Right lung (tissue), 5 donors: Measurements from ENCODE around the gene HGFAC. TPM values are rescaled to one million over a fixed set of nuclear protein-coding genes. Genes with fewer than 3 reads are reported as not detected.

ENCODE experiments used
- DNase-seq, 2 donors: peaks; one replicate each; pipeline ENCODE4 v3.0.0-alpha.2; 2013
- polyA plus RNA-seq, 5 donors: library from polyadenylated mRNA; unstranded; fragments of 120-200 nt; gene quantifications; one replicate each; pipeline versions ENCODE4 v1.2.1 to v1.2.3, GENCODE V29; 2013; ENCODE audit warnings: inconsistent platforms in 1 of 5, low replicate concordance in 1 of 5; ENCODE audit not compliant: insufficient read length in 5 of 5, insufficient read depth in 1 of 5

HGFAC gene
- polyA plus RNA-seq, 5 donors: 0.41 to 1.7 (median 0.90) TPM

DNA sequence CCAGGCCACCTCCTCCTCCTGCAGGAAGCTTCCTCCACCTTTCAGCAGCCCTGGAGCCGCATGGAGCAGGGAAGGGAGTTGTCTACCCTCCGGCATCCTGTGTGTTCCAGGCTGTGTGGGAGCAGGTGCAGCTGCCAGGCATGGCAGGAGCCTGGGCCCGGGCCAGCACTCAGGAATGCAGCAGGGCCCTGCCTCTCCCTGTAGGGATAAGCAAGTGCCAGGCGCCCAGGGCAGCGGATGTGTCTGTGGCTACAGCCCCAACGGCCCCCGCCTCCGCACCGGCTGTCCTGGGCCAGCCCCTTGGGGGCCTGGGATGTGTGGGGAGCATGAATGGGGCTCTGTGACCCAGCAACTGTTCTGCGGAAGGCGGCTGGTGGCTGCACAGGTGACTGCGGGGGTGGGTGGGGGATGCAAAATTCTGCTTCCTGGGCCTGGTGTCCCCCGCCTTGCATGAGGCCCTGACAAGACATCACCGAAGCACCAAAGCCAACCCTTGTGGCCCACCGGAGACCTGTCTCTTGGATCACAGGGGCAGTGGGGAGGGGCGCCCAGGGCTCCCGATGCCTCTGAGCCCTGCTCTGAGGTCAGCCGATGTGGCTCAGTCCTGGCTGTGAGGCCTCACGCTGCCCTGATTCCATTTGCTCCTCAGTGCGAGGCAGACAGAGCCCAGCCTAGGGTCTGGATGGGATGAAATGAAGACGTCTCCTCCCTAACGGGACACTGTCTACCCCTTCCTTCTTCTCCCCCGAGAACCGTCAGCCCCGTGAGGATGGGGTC lies 19.9 kb downstream of the HGFAC start:
- no peak for DNase-seq

DNA sequence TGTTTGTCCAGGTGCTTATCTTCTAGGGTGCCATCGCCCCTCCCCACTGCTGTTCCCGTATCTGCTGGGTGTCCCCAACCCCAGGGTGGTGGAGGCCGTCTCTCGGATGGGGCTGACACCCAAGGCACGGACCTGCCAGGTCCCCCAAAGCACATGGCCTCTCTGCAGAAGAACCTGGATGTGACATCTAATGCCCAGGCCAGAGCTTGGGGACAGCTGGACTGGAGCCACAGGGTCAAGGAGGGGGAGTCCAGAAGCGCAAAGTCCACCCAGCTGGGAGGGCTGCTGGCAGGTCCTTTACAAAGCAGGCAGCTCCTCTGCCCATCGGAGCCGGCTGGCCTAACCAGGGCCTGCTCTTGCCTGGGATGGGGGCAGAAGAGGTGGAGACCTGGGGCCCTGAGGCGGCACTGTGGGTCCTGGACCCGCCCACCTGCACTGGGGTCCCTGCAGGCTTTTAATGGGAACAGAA lies 20.6 kb downstream of the HGFAC start:
- DNase-seq: no peak

DNA sequence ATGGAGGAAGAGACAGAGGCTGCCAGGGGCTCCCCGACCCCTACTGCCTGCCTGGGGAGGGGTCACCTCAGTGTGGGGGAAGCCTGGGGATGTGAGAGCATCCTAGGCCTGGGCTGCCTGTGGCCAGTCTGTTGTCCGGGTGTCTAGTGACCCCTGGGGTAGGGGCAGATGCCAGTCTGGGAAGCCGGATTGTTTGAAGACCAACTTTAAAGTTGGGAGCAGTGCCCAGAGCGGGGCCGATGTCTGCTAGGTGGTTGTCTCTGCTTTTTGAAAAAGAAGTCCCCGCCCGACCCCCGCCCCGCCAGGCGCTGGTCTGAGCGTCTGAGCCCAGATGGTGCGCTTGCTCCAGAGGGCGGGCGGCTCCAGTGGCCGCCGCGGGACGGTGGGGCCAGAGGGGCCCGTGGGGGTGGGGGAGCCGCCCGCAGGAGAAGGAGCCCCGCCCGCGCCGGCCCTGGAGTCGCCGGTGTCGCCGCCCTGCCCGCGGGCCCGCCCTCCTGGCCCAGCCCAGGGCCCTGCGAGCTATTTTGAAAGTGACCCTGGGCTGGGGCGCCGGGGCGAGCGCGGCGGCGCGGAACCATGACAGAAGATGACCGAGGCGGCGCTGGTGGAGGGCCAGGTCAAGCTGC lies 21.1 kb downstream of the HGFAC start, which contains the start of gene DOK7:
Gene DOK7, plus strand, starts transcription at position 517 of the 626 bp plus-strand sequence. Its CDS starts 70 bp downstream, at position 587.
- DNase-seq: no peak

DNA sequence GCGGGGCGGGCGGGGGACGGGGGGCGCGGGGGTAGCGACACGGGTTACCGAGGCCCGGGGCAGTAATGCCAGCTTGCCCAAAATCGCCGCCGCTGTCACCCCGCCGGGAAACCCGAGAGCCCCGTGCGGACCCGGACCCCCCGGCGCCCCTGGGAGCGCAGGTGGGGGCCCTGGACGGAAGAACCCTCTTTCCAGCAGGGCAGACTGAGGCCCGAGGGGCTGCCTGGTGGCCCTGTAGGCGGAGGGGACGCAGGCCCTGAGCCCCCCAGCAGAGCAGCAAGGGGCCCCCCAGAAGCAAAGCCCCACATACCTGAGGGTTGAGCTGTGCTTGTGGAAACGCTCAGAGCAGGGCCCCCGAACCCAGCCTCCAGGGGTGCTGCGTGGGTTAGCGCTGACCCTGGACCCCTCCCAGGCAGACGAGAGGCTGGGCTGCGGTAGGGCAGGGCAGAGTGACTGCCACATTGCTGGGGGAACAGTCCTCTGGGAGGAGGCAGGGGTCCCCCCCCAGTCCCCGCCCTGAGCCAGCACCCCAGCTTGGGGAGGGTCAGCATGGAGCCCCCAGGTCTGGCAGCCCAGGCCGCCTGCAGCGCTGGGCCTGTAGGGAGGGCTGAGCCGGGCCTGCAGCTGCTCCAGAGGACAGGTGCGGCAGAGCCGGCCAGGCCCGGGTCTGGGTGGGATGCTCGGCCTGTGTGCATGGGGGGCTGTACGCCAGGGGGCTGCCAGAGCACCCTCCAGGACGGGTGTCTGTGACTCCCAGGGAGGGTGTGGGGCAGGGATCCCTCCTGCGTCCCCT lies 22.0 kb downstream of the HGFAC start:
- no peak for DNase-seq

DNA sequence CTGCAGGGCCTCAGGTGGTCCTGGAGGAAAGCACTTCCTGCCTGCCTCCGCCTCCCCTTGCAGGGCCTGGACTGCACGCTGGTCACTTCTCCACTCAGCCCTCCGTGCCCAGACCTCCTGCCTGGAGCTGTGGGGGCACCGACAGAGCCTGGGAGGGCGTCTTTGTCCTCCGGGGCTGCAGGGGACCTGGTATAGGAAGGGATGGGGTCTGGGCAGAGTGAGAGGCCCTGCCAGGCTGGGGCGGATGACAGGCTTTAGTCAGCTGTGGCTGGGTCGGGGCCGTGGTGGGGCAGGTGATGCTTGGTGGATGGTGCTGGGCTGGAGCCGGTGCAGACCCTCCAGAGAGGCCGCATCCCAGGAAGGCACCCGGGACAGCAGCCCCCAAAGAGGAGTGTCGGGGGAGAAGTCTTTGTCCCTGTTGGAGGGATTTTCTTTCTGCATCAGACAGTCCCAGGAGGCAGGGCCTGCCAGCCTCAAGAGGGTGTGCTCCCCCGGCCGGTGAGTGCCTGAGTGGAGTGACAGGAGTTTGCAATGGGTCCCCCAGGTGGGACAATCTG lies 22.7 kb downstream of the HGFAC start:
- no peak for DNase-seq

DNA sequence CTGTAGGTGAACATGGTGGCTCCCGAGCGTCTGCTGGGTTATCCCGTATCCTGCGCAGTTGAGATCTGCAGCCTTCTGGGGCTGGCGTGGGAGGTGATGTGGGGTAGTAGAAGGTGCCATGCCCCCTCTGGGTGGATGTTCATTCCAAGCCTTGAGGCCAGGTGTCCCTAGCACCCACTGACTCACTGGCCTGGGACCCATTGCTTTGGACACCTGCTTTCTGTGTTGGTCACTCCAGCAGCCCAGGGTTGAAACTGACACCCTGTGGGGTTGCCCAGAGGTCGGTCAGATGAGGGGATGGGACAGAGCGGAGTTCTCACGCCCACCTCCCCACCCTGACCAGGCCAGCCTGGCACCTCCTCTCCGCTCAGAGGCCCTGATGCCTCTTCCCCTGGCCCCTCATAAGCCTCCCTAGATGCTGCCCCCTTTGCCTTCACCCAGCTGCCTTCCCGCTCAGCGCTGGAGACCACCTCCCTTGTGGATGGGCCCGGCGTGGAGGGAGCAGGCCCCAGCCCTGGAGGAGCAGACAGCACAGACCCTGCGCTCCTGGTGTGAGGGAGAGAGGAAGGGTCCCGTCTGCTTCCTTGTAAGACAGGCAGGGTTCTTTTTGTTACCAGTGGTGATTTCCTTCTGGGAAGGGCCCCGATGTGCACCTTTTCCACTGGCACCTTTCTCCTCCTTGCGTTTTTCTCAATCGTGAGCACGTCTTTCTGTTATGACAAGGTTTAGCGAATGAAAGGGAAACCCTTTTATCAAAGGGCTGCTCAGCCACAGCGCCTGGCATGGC lies 23.3 kb downstream of the HGFAC start:
- no peak for DNase-seq

DNA sequence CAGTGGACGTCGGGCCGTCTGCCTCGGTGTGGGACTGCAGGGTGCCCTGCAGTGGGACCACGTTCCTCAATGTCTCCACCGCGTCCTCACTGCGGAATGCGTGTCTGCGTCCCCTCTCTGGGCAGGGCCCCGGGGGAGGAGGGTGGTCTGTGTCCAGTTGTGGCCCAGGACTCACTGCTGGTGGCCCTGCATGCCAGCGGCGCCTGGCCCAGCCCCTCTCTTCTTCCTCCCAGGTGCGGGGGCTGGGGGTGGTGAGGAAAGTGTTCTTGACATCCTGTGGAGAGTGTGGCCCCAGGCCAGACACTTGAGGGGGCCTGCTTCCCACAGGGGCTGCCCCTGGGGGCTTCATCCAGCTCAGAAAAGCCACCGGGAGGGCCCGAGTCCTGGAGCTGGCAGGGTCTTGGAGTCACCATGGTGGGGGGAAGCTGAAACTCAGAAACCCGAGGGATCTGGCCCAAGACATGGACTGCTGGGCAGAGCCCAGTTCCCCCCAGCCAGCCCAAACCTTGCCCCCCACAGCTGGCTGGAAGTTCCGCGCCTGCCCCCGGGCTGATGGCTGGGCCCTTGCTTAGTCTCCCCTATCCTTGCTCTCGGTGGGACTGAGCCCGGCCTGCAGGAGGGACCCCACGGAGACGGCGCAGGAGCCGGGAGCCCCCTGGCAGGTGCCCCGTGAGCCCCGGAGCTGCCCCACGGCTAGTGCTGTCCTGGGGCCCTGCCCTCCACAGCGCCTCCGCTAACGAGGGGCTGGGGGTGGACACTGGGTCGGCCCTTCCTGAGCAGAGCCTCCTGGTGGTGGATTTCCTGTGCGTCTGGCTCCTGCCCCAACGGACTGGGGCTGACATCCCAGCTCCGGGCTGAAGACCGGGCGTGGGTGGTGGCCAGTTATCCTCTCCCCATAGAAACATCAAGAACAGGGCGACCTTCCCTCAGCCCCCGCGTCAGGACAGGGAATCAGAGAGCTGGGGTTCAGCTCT lies 24.2 kb downstream of the HGFAC start:
- DNase-seq: no peak

DNA sequence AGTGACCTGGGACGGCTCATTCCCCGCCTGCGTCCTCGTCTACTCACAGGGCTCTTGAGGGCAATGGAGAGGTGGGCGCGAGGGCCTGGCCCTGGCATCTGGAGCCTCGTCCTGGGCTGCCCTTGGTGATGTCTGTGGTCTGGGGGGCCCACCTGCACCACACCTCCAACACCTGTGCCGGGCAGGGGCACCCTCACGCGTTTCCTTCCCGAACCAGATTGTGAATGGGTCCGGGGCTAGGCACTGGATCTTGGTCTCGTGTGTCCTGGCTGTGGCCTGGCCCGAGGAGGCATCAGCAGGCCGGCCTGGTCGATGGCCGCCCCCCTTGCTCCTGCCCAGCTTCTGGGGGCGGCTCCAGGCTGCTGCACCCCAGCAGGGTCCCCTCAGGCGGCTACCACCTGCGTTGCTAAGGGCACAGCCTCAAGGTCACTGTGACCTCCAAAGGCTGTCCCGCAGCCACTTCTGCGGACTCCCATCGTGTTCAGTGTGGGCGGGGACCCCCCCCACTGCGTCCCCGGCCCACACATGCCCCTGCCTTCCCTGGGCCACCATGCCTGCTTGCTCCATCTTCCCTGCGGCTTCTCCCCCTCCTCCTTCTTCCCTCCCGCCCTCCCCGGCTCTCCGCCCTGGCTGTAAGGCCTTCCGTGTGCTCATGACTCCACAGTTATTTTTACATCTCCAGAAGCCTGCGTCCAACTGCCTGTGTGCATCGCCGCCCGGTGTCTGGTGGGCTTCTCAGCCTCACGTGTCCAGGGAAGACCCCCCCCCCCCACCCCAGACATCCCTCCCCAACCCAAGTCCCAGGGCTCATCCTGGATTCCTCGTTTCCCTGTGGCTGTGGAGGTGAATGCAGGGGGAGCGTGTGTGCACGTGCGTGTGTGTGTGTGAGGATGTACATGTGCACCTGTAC lies 25.2 kb downstream of the HGFAC start:
- no peak for DNase-seq

DNA sequence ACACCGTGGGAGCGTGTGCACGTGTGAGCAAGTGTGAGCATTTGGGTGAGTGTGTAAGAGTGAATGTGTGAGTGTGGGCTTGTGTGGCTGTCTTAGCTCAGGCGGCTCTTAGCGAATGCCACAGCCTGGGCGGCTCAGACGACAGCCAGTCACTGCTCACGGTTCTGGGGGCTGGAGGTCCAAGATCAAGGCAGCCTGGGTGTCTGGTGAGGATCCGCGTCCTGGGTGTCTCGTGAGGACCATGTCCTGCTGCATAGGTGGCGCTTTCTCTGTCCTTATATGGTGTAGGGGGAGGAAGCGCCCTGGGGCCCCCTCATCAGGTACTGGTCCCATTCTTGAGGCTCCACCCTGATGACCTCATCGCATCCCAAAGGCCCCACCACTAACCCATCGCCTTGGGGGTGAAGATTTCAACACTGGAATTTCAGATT lies 25.8 kb downstream of the HGFAC start:
- DNase-seq: no peak

DNA sequence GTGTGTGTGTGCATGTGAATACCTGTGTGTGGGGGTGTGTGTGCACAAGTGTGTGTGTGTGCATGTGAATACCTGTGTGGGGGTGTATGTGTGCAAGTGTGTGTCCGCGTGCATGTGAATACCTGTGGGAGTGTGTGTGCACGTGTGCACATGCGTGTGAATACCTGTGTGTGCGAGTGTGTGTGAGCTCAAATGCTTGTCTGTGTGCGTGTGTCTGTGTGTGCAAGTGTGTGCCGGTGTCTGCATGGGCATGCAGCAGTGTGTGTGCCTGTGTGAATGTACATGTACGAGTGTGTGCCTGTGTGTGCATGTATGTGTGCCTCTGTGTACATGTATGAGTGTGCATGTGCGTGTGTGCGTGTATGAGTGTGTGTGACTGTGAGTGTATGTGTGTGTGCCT lies 26.4 kb downstream of the HGFAC start:
- DNase-seq: no peak

DNA sequence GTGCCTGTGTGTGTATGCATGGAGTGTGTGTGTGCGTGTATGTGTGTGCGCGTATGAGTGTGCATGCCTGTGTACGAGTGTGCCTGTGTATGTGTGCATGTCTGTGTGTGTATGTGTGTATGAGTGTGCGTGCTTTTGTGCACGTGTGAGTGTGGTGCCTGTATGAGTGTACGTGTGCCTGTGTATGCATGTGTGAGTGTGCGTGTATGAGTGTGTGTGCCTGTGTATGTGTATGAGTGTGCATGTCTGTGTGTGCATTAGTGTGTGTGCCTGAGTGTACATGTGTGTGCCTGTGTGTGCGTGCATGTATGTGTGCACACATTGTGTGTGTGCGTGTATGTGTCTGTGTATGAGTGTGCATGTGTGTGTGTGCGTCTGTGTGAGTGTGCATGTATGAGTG lies 27.0 kb downstream of the HGFAC start:
- DNase-seq: no peak

DNA sequence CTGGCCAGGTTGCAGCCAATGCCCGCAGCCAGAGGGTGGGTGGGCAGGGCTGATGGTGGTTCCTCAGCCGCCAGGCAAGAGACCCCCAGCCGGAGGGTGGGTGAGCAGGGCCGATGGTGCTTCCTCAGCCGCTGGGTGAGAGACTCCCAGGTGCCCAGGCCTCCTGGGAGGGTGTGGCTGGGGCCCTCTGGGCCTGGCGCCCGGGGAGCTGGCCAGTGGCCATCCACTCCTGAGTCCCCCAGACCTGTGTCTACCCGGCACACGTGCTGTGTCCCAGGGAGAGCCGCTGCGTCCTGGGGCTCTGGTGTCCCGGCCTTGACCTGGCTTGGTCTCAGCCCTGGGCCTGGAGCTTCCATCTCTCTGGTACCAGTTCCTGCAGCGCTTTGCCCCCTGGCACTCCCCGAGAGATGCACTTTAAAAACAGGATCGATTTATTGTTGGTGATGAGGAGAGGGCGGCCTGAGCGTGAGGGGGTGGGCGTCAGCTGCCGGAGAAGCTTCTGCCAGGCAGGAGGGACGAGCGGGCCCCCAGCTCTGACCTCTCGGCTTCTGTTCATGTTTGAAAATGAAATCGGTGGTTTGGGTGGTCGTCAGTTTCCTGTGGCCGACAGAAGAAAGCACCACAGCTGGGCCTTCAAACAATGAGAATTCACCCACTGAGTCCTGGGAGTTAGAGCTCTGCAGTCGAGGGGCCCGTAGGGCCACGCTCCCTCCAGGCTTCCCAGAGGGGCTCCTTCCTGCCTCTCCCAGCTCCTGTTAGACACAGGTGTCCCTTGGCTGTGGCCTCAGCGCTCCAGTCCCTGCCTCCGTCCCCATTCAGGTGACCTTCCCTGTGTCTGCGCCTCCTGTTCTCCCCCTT lies 27.8 kb downstream of the HGFAC start:
- no peak for DNase-seq

DNA sequence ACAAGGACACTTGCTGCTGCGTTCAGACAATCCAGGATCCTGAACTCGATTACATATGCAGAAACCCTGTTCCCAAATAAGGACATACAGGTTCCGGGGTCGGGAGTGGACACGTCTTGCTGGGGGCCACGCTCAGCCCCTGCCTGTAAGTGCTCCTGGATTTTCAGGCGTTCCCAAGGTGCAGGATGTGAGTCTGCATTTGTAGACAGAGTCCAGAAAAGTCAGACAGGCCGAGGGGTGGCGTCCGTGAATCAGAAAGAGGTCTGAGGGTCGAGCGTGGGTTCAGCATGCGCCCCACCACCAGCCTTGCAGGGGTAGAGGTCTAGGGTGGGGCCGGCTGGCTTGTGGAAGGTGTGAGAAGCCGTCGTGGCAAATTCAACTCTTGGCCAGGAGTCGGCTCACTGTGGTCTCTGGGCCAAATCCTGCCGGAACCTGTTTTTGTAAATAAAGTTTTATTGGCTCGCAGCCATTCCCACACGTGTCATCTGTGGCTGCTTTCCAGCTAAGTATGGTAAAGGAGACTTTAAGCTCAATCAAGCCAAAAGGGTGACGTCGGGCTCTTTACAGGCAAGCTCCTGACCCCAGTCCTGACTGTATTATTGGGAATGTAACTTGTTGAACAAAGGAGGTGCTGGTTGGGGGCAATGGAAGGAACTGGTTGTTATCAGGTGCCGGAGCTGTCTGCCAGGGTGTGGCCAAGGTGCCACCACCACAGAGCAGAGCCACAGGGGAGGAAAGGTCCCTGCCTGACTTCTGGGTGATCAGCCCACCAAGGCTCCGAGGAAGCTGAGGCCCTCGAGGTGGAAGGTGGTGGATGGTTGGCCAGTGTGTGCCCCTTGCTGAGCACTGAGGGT lies 28.7 kb downstream of the HGFAC start:
- DNase-seq: no peak

DNA sequence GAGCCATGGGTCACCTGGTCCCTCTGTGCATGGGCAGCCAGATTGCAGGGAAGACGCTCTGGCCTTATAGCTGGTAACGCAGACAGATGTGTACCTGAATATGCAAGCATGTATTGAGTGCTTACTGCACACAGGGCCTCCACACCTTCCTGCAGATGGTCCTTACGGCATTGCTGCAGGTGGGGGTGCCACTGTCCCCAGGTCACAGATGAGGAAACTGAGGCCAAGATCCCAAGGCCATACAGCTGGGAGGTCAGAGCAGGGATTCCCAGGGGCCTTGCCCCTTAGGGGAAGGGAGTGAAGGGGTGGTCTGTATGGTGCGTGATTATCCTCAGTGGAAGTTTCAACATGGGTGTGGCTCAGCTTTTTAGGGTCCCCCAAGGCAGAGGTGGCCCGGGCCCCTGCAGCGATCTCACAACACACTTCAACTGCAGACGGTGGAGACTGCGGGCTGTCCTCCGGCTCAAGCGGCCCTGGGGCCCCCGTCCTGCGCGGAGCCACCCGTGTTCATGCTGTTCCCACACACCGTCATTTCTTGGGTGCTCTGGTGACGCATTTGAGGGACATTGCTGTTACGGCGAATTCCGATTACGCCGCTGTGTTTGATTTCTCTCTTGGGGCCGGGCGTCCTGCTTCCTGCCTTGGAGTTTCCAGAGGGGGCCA lies 29.5 kb downstream of the HGFAC start:
- no peak for DNase-seq

DNA sequence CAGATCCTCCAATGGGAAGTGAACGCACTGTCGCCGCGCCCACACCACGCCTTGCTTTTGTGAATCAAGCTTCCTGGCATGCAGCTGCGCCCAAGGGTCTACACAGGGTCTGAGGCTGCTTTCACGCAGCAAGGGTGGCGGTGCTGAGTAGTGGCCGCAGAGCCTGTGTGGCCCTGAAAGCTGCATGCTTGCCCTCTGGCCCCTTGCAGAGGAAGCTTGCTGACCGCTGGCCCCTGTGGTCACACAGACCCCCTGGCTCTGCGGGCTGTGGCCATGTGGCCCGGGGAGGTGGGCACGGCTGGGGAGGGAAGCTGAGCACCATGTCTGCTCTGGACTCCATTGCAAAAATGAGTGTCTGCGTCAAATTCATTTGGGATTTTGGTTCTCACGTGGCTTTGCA lies 30.1 kb downstream of the HGFAC start:
- DNase-seq: no peak

DNA sequence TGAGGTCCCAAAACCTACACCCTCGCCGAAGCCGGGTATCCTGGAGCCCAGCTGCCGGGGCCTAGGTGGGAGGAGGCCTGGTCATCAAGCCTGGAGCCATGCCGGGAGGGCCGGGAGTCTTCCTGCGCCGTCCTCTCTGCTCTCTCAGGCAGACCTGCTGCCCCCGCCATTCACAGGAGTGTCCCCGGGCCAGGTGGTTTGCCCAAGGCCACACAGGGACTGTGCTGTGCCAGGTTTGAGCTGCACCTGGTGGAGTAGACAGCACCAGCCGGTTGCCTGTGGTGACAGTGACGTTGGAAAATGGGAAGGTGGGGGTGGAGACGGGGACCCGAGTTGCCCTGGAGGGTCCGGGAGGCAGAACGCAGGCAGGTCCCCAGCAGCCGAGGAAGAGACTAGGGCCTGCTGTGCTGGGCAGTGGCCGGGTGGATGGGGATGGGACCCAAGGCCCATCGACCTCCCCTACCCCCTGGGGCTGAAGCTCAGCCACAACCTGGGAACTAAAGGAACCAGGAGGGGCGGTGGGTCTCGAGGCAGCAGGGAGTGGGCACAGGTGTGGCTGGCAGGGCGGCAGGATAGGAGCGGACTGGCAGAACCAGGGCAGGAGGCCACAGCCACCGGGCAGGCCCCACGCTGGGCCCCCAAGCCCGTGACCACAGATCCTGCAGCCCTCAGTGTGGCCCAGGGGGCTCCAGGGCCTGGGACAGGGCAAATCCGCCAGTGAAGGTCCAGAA lies 30.8 kb downstream of the HGFAC start:
- DNase-seq: no peak
